ENCODE results near the gene FYN.
A peak's percentile ranks its signal among the peaks of the same experiment; 100 is the strongest.
"Not testable (repeated sequence)": the region's sequence is repeated elsewhere in the genome, so short reads cannot be mapped to it uniquely, and the experiment has no call there.

The FYN gene

GRCh38 chr6:111850295-111850937 lies 22.8 kb downstream of the FYN start:
- no peak for DNase-seq (ENCODE audit: low read depth in 2 of 2)

- no peak for DNase-seq (ENCODE audit: low read depth in 2 of 2)
Measured at GRCh38 chr6:111849298-111849697, 24.0 kb downstream of the FYN start.

GRCh38 chr6:111848262-111848812 lies 24.9 kb downstream of the FYN start:
- no peak for DNase-seq (ENCODE audit: low read depth in 2 of 2)

GRCh38 chr6:111846492-111847409 lies 26.5 kb downstream of the FYN start:
- peak in 1 of 2 donors; percentile 47 for DNase-seq (ENCODE audit: low read depth in 2 of 2)

DNA sequence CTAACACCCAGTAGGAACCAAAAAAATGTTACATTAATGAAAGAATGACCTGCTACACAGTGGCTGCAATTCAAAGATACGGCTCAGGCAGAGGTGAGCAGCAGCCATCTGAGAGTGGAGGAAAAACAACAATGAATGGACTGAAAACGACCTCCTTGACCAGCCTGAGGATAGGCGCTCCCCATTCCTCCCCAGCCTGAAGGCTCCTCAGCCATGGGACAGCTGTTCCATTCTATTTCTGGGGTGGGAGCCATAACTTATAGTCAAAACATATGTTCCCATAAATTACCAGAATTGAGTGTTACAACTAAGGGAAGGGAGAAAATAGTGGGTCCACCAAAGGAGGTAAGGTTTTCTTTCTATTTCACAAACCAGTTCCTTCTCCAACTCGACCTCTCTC lies 27.2 kb downstream of the FYN start:
- no peak for DNase-seq (ENCODE audit: low read depth in 2 of 2)

DNA sequence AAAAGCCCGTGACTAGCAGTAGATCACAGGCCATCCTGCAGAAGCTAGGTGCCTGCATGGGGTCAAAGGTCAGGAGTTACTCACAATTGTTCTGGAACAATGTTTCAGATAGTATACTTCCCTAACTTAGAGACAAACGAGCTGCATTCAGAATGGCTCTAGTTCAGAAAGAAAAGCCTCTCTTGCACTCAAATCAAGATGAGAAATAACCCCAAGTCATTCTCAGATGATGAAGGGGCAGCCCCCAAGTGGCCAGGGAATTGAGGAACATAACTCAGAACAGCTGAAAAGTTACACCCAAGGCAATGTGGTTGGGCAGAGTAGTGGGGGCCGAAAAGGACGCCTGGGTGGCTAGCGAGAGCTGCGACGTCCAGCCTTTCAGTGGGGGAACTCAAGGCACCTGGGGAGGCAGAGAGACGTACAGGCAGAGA lies 27.8 kb downstream of the FYN start:
- DNase-seq (ENCODE audit: low read depth in 2 of 2), result no peak

GRCh38 chr6:111844921-111845320 lies 28.3 kb downstream of the FYN start:
- DNase-seq (ENCODE audit: low read depth in 2 of 2), result no peak

DNA sequence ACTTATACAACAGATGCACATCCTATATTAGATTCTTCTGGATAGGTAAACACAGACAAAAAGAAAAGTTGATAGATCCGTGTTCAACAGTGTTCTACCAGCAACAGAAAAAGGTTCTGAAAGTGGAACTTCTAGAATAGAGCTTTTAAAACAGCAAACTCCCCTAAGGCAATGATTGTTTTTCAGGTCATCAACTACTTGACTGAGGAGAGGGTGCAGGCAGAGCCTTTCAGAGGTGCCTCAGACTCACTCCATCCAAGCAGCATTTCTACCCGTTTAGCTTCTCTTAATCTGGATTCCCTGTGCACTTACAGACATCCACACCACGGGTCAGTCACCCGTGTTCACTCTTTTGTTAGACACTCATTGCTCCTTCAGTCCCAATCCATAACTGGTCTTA lies 28.9 kb downstream of the FYN start:
- no peak for DNase-seq (ENCODE audit: low read depth in 2 of 2)

GRCh38 chr6:111843347-111844147 lies 29.7 kb downstream of the FYN start:
- peak in 1 of 2 donors; percentile 40 for DNase-seq (ENCODE audit: low read depth in 2 of 2)

- DNase-seq (ENCODE audit: low read depth in 2 of 2), result no peak
Measured at GRCh38 chr6:111842891-111843290, 30.4 kb downstream of the FYN start.

DNA sequence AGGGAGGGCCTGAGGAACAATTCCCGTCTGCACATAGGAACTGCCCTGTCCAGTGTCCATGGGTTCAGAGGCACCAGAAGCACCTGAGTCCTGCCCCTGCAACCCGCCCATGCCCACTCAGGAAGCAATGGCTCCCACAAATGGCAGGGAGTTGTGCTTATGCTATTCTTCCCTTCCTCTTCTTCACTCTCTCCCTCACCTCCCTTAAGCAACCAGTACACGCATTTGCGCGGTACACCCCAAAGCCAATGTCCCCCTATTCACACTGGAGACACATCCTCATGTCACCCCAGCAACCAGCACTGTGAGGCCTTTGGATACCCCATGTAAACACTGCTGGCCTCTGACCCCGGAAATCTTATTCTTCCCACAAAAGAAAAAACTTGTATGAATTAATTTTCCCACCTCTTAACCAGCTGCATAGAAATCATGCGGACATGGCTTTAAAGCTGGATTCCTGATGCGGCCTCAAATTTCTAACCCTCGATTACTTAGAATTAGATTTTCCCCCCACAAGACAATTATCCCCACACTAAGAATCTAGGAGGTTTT lies 30.9 kb downstream of the FYN start:
- DNase-seq (ENCODE audit: low read depth in 2 of 2), result no peak

- no peak for DNase-seq (ENCODE audit: low read depth in 2 of 2)
Measured at GRCh38 chr6:111841822-111842221, 31.4 kb downstream of the FYN start.

GRCh38 chr6:111840803-111841202 lies 32.4 kb downstream of the FYN start:
- no peak for DNase-seq (ENCODE audit: low read depth in 2 of 2)

DNA sequence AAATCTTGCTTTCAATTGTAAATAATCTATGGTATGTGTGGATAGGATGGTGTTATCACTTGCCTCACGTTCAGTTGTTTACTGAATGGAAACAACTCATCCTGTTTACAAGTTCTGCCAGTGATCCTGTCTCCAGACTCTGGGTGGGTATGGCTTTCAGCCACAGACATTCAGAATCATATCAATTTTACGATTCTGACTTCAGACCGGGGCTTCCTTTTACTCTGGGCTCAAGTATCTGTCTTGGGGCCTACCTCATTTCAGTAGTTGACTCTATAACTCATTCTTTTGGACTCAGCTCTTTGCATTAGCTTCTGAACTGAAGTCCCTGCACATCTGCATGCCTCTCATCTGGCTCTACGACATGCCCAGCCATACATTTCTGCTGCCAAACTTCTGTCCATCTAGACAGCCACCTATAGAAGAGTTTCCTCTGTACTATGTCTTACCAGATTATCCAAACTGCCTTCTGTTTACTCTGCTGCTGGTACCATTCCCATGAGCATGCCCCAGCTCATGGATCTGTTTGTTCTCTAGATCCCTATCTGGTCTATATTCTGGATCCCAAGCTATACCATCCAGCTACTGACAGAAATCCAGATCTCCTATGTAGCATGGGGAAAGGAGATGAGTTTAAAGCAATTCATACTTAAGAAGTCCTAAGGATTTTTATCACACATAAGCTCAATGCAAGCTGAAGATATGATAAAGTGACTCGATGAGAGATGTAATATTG lies 34.3 kb downstream of the FYN start:
- DNase-seq (ENCODE audit: low read depth in 2 of 2), result no peak

DNA sequence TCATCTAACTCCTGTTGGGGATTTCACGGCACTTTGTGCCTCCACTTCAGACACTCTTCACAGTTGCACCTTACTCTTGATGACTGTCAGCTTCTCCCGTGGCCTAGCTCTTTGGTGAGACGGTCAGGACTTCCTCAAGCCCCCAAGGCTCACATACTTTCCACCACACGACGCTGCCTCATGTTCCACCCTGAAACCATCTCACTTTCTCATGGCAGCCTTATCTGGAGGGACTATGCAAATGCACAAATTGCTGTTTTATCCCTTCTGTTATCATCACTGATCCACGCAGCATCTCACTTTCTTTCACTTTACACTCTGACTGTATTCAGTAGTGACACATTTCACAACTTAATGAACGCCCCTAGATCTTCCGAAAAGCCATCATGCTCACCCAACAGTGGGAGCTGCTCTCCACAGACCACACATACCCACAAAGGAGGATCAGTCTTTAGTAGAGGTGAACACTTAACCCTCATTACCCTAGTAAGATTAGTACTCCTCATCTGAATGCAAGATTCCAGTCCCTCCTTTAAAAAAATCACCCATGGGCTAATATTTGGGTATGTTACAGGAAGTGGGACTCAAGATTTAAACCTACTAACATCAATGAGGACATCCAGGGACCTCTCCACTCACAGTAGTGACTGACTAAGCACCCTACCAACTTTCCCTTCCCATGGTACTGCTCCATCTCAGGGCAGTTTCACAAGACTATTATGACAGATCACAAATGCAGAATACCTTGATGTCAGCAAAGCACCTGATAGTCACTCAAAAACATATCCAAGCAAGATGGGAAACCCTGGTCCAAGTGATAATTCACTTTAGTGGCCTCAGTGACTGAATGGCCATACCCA lies 35.4 kb downstream of the FYN start:
- peak in 1 of 2 donors; percentile 46 for DNase-seq (ENCODE audit: low read depth in 2 of 2)

GRCh38 chr6:111837007-111837406 lies 36.2 kb downstream of the FYN start:
- DNase-seq (ENCODE audit: low read depth in 2 of 2), result no peak

- DNase-seq (ENCODE audit: low read depth in 2 of 2), result no peak
Measured at GRCh38 chr6:111835807-111836206, 37.4 kb downstream of the FYN start.

- DNase-seq (ENCODE audit: low read depth in 2 of 2), result not testable (repeated sequence)
Measured at GRCh38 chr6:111835398-111835797, 37.9 kb downstream of the FYN start.

DNA sequence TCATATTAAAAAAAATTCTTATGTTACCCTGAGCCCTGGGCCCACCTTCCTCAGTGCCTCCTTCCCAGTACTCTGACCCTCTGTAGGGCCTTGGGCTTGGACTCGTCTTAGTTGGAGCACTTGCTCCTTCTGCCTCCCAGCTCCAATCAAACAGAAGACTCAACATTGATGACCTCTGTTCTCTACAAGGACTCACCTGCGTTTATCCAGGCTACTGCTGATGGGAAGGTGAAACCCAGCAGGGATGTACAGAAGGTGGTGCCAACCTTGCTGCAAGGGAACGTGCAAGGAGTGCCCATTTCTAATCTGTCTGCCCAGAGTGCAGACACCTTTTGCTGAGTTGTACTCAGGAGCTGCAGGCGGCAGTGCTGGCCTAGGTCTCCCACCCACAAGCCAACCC lies 38.9 kb downstream of the FYN start:
- no peak for DNase-seq (ENCODE audit: low read depth in 2 of 2)

DNA sequence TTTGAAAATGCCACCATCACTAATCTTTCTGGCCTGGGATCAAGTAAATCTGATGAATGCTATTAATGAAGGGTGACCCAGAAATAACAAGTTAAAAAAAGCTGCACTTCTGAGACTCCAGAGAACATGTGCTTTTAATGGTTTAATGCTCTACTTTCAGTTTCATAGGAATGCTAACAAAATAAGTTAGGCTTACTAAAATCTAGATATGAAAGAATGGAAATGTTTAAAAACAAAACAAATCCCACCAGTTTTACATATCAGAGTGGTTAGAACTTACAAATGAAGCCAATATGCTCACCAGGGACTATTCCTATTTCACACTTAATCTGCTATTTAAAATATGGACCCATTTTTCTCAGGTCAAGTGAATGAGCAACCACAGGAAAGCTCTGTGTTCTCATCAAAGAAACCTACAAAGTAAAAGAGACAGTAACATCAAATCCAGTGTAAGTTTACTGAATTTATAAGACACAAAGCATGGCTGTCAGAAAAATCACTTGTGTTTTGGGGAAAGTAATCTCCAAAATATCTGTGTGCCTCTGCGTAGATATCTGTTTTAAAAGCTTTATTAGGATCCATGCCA lies 40.3 kb downstream of the FYN start:
- no peak for DNase-seq (ENCODE audit: low read depth in 2 of 2)

Data from stimulated activated CD4-positive, alpha-beta T cell treated with anti-CD3 and anti-CD28 coated beads, Interleukin-1b, Interleukin-23, amount 100 ng/mL, for 4 hours (primary cell).